ENCODE data around the gene KCNH1.

Gene KCNH1

GRCh38 chr1:211113566-211113965, 20.4 kb downstream of the KCNH1 start:
- no peak for TF ChIP-seq CTCF (IDR thresholded peaks at IDR 0.05; ENCODE audit: control insufficient read depth, extremely low read depth, insufficient read depth)
- no peak for DNase-seq (ENCODE audit: low read depth)

GRCh38 chr1:211111351-211111750, 22.6 kb downstream of the KCNH1 start:
- no peak overlapping the region for H3K4me3 ChIP-seq (ENCODE audit: low read depth, low read length)
- TF ChIP-seq CTCF (IDR thresholded peaks at IDR 0.05; ENCODE audit: control insufficient read depth, extremely low read depth, insufficient read depth): no peak
- no peak for DNase-seq (ENCODE audit: low read depth)

More at GRCh38 chr1:211113566-211113965, 20.4 kb downstream of the KCNH1 start:
- no peak overlapping the region for H3K4me3 ChIP-seq (ENCODE audit: low read depth, low read length)

GRCh38 chr1:211101481-211101880, 32.5 kb downstream of the KCNH1 start:
- no peak for TF ChIP-seq CTCF (IDR thresholded peaks at IDR 0.05; ENCODE audit: control insufficient read depth, extremely low read depth, insufficient read depth)
- no peak overlapping the region for H3K4me3 ChIP-seq (ENCODE audit: low read depth, low read length)
- DNase-seq (ENCODE audit: low read depth): no peak

- TF ChIP-seq CTCF (IDR thresholded peaks at IDR 0.05; ENCODE audit: control insufficient read depth, extremely low read depth, insufficient read depth): no peak
- no peak for DNase-seq (ENCODE audit: low read depth)
Observed at GRCh38 chr1:211099393-211099792, 34.6 kb downstream of the KCNH1 start.

GRCh38 chr1:211095381-211095780, 38.6 kb downstream of the KCNH1 start:
- no peak for DNase-seq (ENCODE audit: low read depth)
- no peak for TF ChIP-seq CTCF (IDR thresholded peaks at IDR 0.05; ENCODE audit: control insufficient read depth, extremely low read depth, insufficient read depth)
- no peak overlapping the region for H3K4me3 ChIP-seq (ENCODE audit: low read depth, low read length)

More at GRCh38 chr1:211099393-211099792, 34.6 kb downstream of the KCNH1 start:
- no peak overlapping the region for H3K4me3 ChIP-seq (ENCODE audit: low read depth, low read length)

- H3K4me3 ChIP-seq (ENCODE audit: low read depth, low read length): no peak overlapping the region
- DNase-seq (ENCODE audit: low read depth): no peak
- no peak for TF ChIP-seq CTCF (IDR thresholded peaks at IDR 0.05; ENCODE audit: control insufficient read depth, extremely low read depth, insufficient read depth)
Observed at GRCh38 chr1:211092955-211093354, 41.0 kb downstream of the KCNH1 start.

GRCh38 chr1:211091867-211092266, 42.1 kb downstream of the KCNH1 start:
- no peak for TF ChIP-seq CTCF (IDR thresholded peaks at IDR 0.05; ENCODE audit: control insufficient read depth, extremely low read depth, insufficient read depth)
- no peak for DNase-seq (ENCODE audit: low read depth)
- no peak overlapping the region for H3K4me3 ChIP-seq (ENCODE audit: low read depth, low read length)

Data from LNCaP clone FGC (cell line).